B cell (primary cell): ENCODE data around the gene F2RL3.

Source experiments
- EZH2 ChIP-seq: IDR thresholded peaks from 2 replicates; pipeline ENCODE4 v1.6.1; 2012; ENCODE audit warnings: borderline replicate concordance, low read depth, mild to moderate bottlenecking, moderate library complexity, low read length; ENCODE audit not compliant: insufficient read depth, poor library complexity, severe bottlenecking
- TF ChIP-seq, protein P1 (sequence below): fragments of 200-600 bp; IDR thresholded peaks from one replicate; pipeline ENCODE4 v1.8.0; 2022; ENCODE audit warnings: antibody characterized with exemption, mild to moderate bottlenecking

DNA sequence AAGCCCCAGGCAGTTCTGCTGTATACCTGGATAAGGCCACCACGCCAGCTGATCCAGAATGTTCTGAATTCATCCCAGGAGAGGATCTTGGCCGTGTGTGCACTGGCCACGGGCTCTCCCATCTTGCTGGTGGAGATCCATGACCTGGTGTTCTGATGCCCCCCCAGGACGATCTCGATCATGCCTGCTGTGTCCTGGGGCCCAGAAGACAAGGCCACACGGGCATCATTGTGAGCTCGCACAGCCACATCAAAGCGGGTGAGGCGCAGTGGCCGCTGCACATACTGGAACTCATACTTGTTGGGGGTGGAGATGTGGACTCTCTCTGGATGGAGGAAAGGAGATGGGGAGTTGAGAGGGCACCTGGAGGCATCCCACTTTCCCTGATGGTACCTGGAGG is 40.1 kb downstream of the F2RL3 start:
- TF ChIP-seq, protein P1, sequence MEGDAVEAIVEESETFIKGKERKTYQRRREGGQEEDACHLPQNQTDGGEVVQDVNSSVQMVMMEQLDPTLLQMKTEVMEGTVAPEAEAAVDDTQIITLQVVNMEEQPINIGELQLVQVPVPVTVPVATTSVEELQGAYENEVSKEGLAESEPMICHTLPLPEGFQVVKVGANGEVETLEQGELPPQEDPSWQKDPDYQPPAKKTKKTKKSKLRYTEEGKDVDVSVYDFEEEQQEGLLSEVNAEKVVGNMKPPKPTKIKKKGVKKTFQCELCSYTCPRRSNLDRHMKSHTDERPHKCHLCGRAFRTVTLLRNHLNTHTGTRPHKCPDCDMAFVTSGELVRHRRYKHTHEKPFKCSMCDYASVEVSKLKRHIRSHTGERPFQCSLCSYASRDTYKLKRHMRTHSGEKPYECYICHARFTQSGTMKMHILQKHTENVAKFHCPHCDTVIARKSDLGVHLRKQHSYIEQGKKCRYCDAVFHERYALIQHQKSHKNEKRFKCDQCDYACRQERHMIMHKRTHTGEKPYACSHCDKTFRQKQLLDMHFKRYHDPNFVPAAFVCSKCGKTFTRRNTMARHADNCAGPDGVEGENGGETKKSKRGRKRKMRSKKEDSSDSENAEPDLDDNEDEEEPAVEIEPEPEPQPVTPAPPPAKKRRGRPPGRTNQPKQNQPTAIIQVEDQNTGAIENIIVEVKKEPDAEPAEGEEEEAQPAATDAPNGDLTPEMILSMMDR: no peak
- no peak for TF ChIP-seq EZH2
